Measurements from ENCODE around the gene FANCM. TPM values are rescaled to one million over a fixed set of nuclear protein-coding genes. Genes with fewer than 3 reads are reported as not detected.

Gene FANCM
- total and polyA plus RNA-seq, 2 experiments from 2014 or later: 5.6 to 12.4 TPM

- Histone ChIP-seq H3K9me3 (ENCODE audit: low read depth) (no peaks in the 10 kb centered on the region), H3K4me1 (ENCODE audit: low read depth) (peaks cover 8% of the 10 kb centered on the region), H3K36me3 (peaks cover 22% of the 10 kb centered on the region), H3K4me3 (no peak overlapping the region), H3K27me3 (no peaks in the 10 kb centered on the region), H3K27ac (no peak overlapping the region)
- TF ChIP-seq CTCF (IDR thresholded peaks at IDR 0.05; ENCODE audit: low read depth, low read length): no peak
- no peak for DNase-seq (ENCODE audit: low read depth in 1 of 2, low spot score in 1 of 2)
Measured at GRCh38 chr14:45095143-45095542, 40.6 kb upstream of the FANCM start.

- Histone ChIP-seq H3K27me3 (no peaks in the 10 kb centered on the region), H3K36me3 (peaks cover 25% of the 10 kb centered on the region), H3K4me3 (no peak overlapping the region), H3K9me3 (ENCODE audit: low read depth) (no peaks in the 10 kb centered on the region), H3K4me1 (ENCODE audit: low read depth) (peaks cover 3% of the 10 kb centered on the region), H3K27ac (no peak overlapping the region)
- no peak for DNase-seq (ENCODE audit: low read depth in 1 of 2, low spot score in 1 of 2)
- TF ChIP-seq CTCF (IDR thresholded peaks at IDR 0.05; ENCODE audit: low read depth, low read length): no peak
Measured at GRCh38 chr14:45096218-45096617, 39.5 kb upstream of the FANCM start.

- no peak for TF ChIP-seq CTCF (IDR thresholded peaks at IDR 0.05; ENCODE audit: low read depth, low read length)
- Histone ChIP-seq H3K9me3 (ENCODE audit: low read depth) (no peaks in the 10 kb centered on the region), H3K4me3 (no peak overlapping the region), H3K27me3 (no peaks in the 10 kb centered on the region), H3K4me1 (ENCODE audit: low read depth) (peaks cover 6% of the 10 kb centered on the region), H3K36me3 (peaks cover 52% of the 10 kb centered on the region), H3K27ac (no peak overlapping the region)
- DNase-seq (ENCODE audit: low read depth in 1 of 2, low spot score in 1 of 2): no peak
Measured at GRCh38 chr14:45103806-45104205, 31.9 kb upstream of the FANCM start.

GRCh38 chr14:45104561-45104960 lies 31.2 kb upstream of the FANCM start:
- Histone ChIP-seq H3K36me3 (peaks cover 55% of the 10 kb centered on the region), H3K27ac (no peak overlapping the region), H3K27me3 (no peaks in the 10 kb centered on the region), H3K4me1 (ENCODE audit: low read depth) (peaks cover 6% of the 10 kb centered on the region), H3K9me3 (ENCODE audit: low read depth) (no peaks in the 10 kb centered on the region), H3K4me3 (no peak overlapping the region)
- no peak for DNase-seq (ENCODE audit: low read depth in 1 of 2, low spot score in 1 of 2)
- TF ChIP-seq CTCF (IDR thresholded peaks at IDR 0.05; ENCODE audit: low read depth, low read length): no peak

- Histone ChIP-seq H3K9me3 (ENCODE audit: low read depth) (no peaks in the 10 kb centered on the region), H3K27ac (peak overlapping the region; percentile 8), H3K36me3 (peaks cover 79% of the 10 kb centered on the region), H3K4me1 (ENCODE audit: low read depth) (no peaks in the 10 kb centered on the region), H3K27me3 (no peaks in the 10 kb centered on the region), H3K4me3 (no peak overlapping the region)
- TF ChIP-seq CTCF (IDR thresholded peaks at IDR 0.05; ENCODE audit: low read depth, low read length): no peak
- DNase-seq (ENCODE audit: low read depth in 1 of 2, low spot score in 1 of 2): peak in 1 of 2 donors; percentile 21
Measured at GRCh38 chr14:45112896-45113781, 22.6 kb upstream of the FANCM start.
